ENCODE data around the gene ZNF18.

- TF ChIP-seq XRCC5 (optimal IDR thresholded peaks at IDR 0.05; ENCODE audit: low read length) (no peak), REST (IDR thresholded peaks at IDR 0.05; ENCODE audit: borderline replicate concordance in 1 of 2, low read depth in 1 of 2, low read length in 2 of 2) (no peak), ZHX1 (CRISPR knock-in tag; IDR thresholded peaks at IDR 0.05; ENCODE audit: low read depth) (no peak), PREB (CRISPR knock-in tag; IDR thresholded peaks at IDR 0.05) (no peak), EP300 (IDR thresholded peaks at IDR 0.05; ENCODE audit: low read depth in 2 of 2, low read length in 2 of 2) (no peak), EP300 (CRISPR knock-in tag; IDR thresholded peaks at IDR 0.05; ENCODE audit: borderline replicate concordance) (no peak), PCBP1 (IDR thresholded peaks at IDR 0.05; ENCODE audit: borderline replicate concordance, low read depth, low read length) (no peak), CTCF (CRISPR knock-in tag; IDR thresholded peaks at IDR 0.05) (no peak), ZNF777 (CRISPR knock-in tag; IDR thresholded peaks at IDR 0.05) (no peak), TCF12 (IDR thresholded peaks at IDR 0.05) (no peak), TCF12 (CRISPR knock-in tag; IDR thresholded peaks at IDR 0.05) (no peak), MYC (CRISPR knock-in tag; IDR thresholded peaks at IDR 0.05; ENCODE audit: borderline replicate concordance) (no peak), SMAD1 (CRISPR knock-in tag; IDR thresholded peaks at IDR 0.05; ENCODE audit: borderline replicate concordance, low read depth) (no peak), ATRX (CRISPR knock-in tag; IDR thresholded peaks at IDR 0.05; ENCODE audit: borderline replicate concordance) (no peak), ZNF549 (CRISPR knock-in tag; IDR thresholded peaks at IDR 0.05) (no peak), NR2F2 (IDR thresholded peaks at IDR 0.05; ENCODE audit: borderline replicate concordance, low read depth) (no peak)
These were observed 16.5 kb downstream of the ZNF18 start for GRCh38 chr17:11980813-11981212.

All from HepG2 (cell line).